ENCODE measurements around the gene CRABP2. TPM values are rescaled to one million over a fixed set of nuclear protein-coding genes. Genes with fewer than 3 reads are reported as not detected.

CRABP2 gene
- total and polyA plus RNA-seq, 2 of the 13 experiments (the other 11 are each of a cell fraction or from before 2014, with no cell fraction given) = 0.40 to 0.60 TPM

DNA sequence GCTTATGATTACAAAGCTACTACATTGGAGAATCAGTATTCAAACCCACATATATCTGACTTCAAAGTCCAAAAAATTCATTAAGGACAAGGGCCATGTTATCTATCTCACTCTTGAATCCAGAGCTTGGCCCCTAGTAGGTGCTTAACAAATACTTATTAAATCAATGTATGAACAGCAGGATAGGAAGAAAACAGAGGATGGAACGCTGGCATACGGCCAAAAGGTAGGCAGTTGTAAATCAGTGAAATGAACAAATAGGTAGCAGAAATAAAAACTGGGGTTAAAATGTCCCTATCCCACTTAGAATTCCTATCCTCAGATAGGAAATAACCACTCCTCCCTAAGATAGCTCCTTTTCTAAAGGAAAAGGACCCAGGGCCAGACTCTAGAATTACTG is 33.5 kb upstream of the CRABP2 start (continued):
- TF ChIP-seq, protein P1, sequence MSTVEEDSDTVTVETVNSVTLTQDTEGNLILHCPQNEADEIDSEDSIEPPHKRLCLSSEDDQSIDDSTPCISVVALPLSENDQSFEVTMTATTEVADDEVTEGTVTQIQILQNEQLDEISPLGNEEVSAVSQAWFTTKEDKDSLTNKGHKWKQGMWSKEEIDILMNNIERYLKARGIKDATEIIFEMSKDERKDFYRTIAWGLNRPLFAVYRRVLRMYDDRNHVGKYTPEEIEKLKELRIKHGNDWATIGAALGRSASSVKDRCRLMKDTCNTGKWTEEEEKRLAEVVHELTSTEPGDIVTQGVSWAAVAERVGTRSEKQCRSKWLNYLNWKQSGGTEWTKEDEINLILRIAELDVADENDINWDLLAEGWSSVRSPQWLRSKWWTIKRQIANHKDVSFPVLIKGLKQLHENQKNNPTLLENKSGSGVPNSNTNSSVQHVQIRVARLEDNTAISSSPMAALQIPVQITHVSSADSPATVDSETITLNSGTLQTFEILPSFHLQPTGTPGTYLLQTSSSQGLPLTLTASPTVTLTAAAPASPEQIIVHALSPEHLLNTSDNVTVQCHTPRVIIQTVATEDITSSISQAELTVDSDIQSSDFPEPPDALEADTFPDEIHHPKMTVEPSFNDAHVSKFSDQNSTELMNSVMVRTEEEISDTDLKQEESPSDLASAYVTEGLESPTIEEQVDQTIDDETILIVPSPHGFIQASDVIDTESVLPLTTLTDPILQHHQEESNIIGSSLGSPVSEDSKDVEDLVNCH (CRISPR knock-in tag; IDR thresholded peaks at IDR 0.05) = no peak
- TF ChIP-seq TCF12 (IDR thresholded peaks at IDR 0.05) (no peak), TCF12 (CRISPR knock-in tag; IDR thresholded peaks at IDR 0.05) (no peak), AKAP8 (CRISPR knock-in tag; IDR thresholded peaks at IDR 0.05) (no peak), SMAD1 (CRISPR knock-in tag; IDR thresholded peaks at IDR 0.05; ENCODE audit: borderline replicate concordance, low read depth) (no peak), ZNF780A (CRISPR knock-in tag; IDR thresholded peaks at IDR 0.05) (no peak), EEA1 (CRISPR knock-in tag; IDR thresholded peaks at IDR 0.05; ENCODE audit: borderline replicate concordance) (no peak)
- TF ChIP-seq, protein P2, sequence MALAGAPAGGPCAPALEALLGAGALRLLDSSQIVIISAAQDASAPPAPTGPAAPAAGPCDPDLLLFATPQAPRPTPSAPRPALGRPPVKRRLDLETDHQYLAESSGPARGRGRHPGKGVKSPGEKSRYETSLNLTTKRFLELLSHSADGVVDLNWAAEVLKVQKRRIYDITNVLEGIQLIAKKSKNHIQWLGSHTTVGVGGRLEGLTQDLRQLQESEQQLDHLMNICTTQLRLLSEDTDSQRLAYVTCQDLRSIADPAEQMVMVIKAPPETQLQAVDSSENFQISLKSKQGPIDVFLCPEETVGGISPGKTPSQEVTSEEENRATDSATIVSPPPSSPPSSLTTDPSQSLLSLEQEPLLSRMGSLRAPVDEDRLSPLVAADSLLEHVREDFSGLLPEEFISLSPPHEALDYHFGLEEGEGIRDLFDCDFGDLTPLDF (CRISPR knock-in tag; IDR thresholded peaks at IDR 0.05) = no peak
- TF ChIP-seq, protein P3, sequence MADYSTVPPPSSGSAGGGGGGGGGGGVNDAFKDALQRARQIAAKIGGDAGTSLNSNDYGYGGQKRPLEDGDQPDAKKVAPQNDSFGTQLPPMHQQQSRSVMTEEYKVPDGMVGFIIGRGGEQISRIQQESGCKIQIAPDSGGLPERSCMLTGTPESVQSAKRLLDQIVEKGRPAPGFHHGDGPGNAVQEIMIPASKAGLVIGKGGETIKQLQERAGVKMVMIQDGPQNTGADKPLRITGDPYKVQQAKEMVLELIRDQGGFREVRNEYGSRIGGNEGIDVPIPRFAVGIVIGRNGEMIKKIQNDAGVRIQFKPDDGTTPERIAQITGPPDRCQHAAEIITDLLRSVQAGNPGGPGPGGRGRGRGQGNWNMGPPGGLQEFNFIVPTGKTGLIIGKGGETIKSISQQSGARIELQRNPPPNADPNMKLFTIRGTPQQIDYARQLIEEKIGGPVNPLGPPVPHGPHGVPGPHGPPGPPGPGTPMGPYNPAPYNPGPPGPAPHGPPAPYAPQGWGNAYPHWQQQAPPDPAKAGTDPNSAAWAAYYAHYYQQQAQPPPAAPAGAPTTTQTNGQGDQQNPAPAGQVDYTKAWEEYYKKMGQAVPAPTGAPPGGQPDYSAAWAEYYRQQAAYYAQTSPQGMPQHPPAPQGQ (CRISPR knock-in tag; IDR thresholded peaks at IDR 0.05; ENCODE audit: borderline replicate concordance) = no peak
